OCI-LY1 (cell line): ENCODE data around the gene CHST12.

Experiments
- H2AFZ ChIP-seq: fragments of 200-600 bp; sonication (generic), shearing (Covaris generic); 2 replicates; pipeline ENCODE4 v1.6.0; 2014; ENCODE audit warnings: antibody characterized with exemption, mild to moderate bottlenecking, low read length
- H3F3A ChIP-seq: fragments of 200-600 bp; sonication (generic), shearing (Covaris generic); 2 replicates; pipeline ENCODE4 v1.6.0; 2014; ENCODE audit warnings: mild to moderate bottlenecking, antibody characterized with exemption, low read length, moderate library complexity; ENCODE audit not compliant: insufficient read depth
- H3K27ac ChIP-seq: fragments of 200-600 bp; sonication (generic); 2 replicates; pipeline ENCODE4 v1.5.1; 2014; ENCODE audit warnings: low read length, mixed run types, mild to moderate bottlenecking, low read depth; ENCODE audit not compliant: poor library complexity, severe bottlenecking
- H3K27me3 ChIP-seq: fragments of 200-600 bp; sonication (generic); 2 replicates; pipeline ENCODE4 v1.6.0; 2014; ENCODE audit warnings: antibody characterized with exemption, mild to moderate bottlenecking, low read length, moderate library complexity; ENCODE audit not compliant: insufficient read depth
- H3K36me3 ChIP-seq: fragments of 200-600 bp; sonication (generic); 2 replicates; pipeline ENCODE4 v1.6.1; 2014; ENCODE audit warnings: mild to moderate bottlenecking, antibody characterized with exemption, low read length, moderate library complexity, mixed read lengths; ENCODE audit not compliant: insufficient read depth
- H3K4me1 ChIP-seq: fragments of 200-600 bp; sonication (generic); 2 replicates; pipeline ENCODE4 v1.5.1; 2014; ENCODE audit warnings: mild to moderate bottlenecking, low read length, moderate library complexity; ENCODE audit not compliant: insufficient read depth, severe bottlenecking
- H3K4me2 ChIP-seq: fragments of 200-600 bp; sonication (generic), shearing (Covaris generic); 2 replicates; pipeline ENCODE4 v1.6.1; 2014; ENCODE audit warnings: low read length
- H3K4me3 ChIP-seq: fragments of 200-600 bp; sonication (generic); 2 replicates; pipeline ENCODE4 v1.5.1; 2014; ENCODE audit warnings: low read length, low read depth, mild to moderate bottlenecking, mixed read lengths; ENCODE audit not compliant: poor library complexity, severe bottlenecking
- H3K79me2 ChIP-seq: fragments of 200-600 bp; shearing (Covaris generic); 2 replicates; pipeline ENCODE4 v1.6.1; 2016; ENCODE audit warnings: mixed run types, low read length, mixed read lengths; ENCODE audit not compliant: insufficient read depth
- H3K9ac ChIP-seq: fragments of 200-600 bp; sonication (generic), shearing (Covaris generic); 2 replicates; pipeline ENCODE4 v1.6.1; 2014; ENCODE audit warnings: mild to moderate bottlenecking, low read length, mixed read lengths
- H3K9me2 ChIP-seq: fragments of 200-600 bp; sonication (generic), shearing (Covaris generic); 2 replicates; pipeline ENCODE4 v1.6.1; 2014; ENCODE audit warnings: low read depth, mild to moderate bottlenecking, low read length, mixed read lengths
- H3K9me3 ChIP-seq: fragments of 200-600 bp; shearing (Covaris generic); 2 replicates; pipeline ENCODE4 v1.6.1; 2014; ENCODE audit warnings: low read length, mixed read lengths
- H4K20me1 ChIP-seq: fragments of 200-600 bp; sonication (generic), shearing (Covaris generic); 2 replicates; pipeline ENCODE4 v1.6.0; 2016; ENCODE audit warnings: mild to moderate bottlenecking, low read length; ENCODE audit not compliant: insufficient read depth
- EZH2 ChIP-seq: fragments of 200-600 bp; sonication (generic), shearing (Covaris generic); IDR thresholded peaks from 2 replicates; pipeline ENCODE4 v1.8.0; 2017; ENCODE audit warnings: borderline replicate concordance, mixed run types, mild to moderate bottlenecking, antibody characterized with exemption, low read length, moderate library complexity, mixed read lengths
- TF ChIP-seq, protein P1 (sequence below): fragments of 200-600 bp; sonication (generic), shearing (Covaris generic); IDR thresholded peaks from 2 replicates; pipeline ENCODE4 v1.5.1; 2017; ENCODE audit warnings: mild to moderate bottlenecking, antibody characterized with exemption, low read length, moderate library complexity, mixed read lengths

The CHST12 gene

DNA sequence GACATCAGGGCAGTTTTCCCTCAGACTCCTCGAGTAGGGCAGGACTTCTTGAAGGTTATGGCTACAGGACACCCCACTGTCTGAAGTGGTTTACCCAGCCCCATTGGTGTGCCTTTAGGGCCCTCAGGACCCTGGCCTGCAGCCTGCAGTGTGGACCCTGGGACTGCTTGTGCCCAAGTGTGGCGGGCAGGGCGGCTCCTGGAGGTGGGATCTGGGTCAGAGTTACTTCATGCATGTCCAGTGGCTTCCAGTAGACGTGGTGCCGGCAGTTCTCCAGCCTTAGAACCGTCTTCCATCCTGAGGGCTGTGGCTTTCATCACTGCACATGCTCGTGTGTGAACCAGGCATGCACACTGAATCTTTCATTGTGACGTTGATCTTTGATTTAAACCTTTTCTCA lies 32.1 kb upstream of the CHST12 start:
- H3K27me3 ChIP-seq, result no peaks in the 10 kb centered on the region
- peaks cover 99% of the 10 kb centered on the region for H3K36me3 ChIP-seq
- H3K9ac ChIP-seq, result no peak overlapping the region
- H3K4me3 ChIP-seq, result no peak overlapping the region
- no peaks in the 10 kb centered on the region for H4K20me1 ChIP-seq
- no peaks in the 10 kb centered on the region for H3K9me3 ChIP-seq
- H2AFZ ChIP-seq, result no peak overlapping the region
- no peaks in the 10 kb centered on the region for H3K79me2 ChIP-seq
- TF ChIP-seq, protein P1, sequence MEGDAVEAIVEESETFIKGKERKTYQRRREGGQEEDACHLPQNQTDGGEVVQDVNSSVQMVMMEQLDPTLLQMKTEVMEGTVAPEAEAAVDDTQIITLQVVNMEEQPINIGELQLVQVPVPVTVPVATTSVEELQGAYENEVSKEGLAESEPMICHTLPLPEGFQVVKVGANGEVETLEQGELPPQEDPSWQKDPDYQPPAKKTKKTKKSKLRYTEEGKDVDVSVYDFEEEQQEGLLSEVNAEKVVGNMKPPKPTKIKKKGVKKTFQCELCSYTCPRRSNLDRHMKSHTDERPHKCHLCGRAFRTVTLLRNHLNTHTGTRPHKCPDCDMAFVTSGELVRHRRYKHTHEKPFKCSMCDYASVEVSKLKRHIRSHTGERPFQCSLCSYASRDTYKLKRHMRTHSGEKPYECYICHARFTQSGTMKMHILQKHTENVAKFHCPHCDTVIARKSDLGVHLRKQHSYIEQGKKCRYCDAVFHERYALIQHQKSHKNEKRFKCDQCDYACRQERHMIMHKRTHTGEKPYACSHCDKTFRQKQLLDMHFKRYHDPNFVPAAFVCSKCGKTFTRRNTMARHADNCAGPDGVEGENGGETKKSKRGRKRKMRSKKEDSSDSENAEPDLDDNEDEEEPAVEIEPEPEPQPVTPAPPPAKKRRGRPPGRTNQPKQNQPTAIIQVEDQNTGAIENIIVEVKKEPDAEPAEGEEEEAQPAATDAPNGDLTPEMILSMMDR, result no peak
- no peak for TF ChIP-seq EZH2
- H3K9me2 ChIP-seq, result no peaks in the 10 kb centered on the region
- H3K27ac ChIP-seq, result no peak overlapping the region
- no peaks in the 10 kb centered on the region for H3F3A ChIP-seq
- H3K4me1 ChIP-seq, result no peaks in the 10 kb centered on the region
- no peak overlapping the region for H3K4me2 ChIP-seq

DNA sequence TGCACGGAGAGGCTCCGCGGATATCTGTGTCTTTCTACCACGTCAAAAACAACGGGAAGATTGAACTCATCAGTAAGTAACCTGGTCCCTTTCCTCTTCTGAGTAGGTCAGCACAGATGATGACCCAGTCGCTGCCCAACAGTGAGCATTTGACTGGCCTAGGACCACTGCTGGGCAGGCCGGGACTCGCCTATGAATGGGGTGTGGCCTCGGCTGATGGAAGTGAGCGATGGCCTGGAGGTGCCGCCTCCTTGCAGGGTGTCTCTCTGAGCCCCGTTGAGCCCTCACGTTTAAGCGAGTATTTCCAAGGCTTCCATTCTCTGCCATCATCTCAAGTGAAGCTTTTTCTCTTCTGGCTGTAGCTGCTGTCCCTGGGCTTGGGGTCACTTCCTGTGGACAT lies 30.7 kb upstream of the CHST12 start:
- H3K9me3 ChIP-seq, result no peaks in the 10 kb centered on the region
- H3K4me2 ChIP-seq, result no peak overlapping the region
- no peaks in the 10 kb centered on the region for H3K9me2 ChIP-seq
- TF ChIP-seq, protein P1, result no peak
- TF ChIP-seq EZH2, result no peak
- no peak overlapping the region for H3K9ac ChIP-seq
- no peak overlapping the region for H3K27ac ChIP-seq
- no peaks in the 10 kb centered on the region for H3F3A ChIP-seq
- no peaks in the 10 kb centered on the region for H4K20me1 ChIP-seq
- no peaks in the 10 kb centered on the region for H3K79me2 ChIP-seq
- no peak overlapping the region for H2AFZ ChIP-seq
- H3K4me1 ChIP-seq, result no peaks in the 10 kb centered on the region
- H3K4me3 ChIP-seq, result no peak overlapping the region
- H3K27me3 ChIP-seq, result no peaks in the 10 kb centered on the region
- peaks cover 97% of the 10 kb centered on the region for H3K36me3 ChIP-seq

DNA sequence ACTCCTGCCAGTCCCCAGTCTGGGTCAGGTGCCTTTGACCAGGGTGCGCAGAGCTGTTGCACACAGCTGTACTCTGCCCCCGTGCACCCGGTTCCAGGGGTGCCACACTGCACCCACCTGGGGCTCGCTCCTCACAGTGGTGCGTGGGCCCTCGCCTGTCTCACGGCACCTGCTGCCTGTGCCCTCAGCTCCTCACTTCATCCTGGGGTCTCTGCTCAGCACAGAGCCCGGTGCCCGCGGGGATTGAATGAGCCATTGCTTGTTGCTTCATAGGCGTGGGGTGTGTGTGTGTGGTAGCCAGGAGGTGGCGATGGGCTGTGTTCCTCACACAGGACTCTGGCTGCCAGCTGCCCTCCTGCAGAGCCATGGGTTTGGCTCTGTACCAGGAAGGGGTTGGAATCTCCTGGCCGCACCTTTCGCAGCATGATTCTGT lies 30.3 kb upstream of the CHST12 start:
- no peaks in the 10 kb centered on the region for H3K27me3 ChIP-seq
- no peaks in the 10 kb centered on the region for H4K20me1 ChIP-seq
- no peak overlapping the region for H3K27ac ChIP-seq
- H3K9me3 ChIP-seq, result no peaks in the 10 kb centered on the region
- H3K4me1 ChIP-seq, result no peaks in the 10 kb centered on the region
- no peak overlapping the region for H3K4me3 ChIP-seq
- no peak overlapping the region for H3K4me2 ChIP-seq
- H3K9me2 ChIP-seq, result no peaks in the 10 kb centered on the region
- TF ChIP-seq, protein P1, result no peak
- TF ChIP-seq EZH2, result no peak
- H3F3A ChIP-seq, result no peaks in the 10 kb centered on the region
- H3K79me2 ChIP-seq, result no peaks in the 10 kb centered on the region
- H3K9ac ChIP-seq, result no peak overlapping the region
- peaks cover 93% of the 10 kb centered on the region for H3K36me3 ChIP-seq
- no peak overlapping the region for H2AFZ ChIP-seq
